Measurements from ENCODE around the gene VSX2. TPM values are rescaled to one million over a fixed set of nuclear protein-coding genes. Genes with fewer than 3 reads are reported as not detected.

Gene VSX2
- polyA plus RNA-seq, 1 donor (not counting 4 experiments of a cell fraction or from before 2014, with no cell fraction given): not detected

DNA sequence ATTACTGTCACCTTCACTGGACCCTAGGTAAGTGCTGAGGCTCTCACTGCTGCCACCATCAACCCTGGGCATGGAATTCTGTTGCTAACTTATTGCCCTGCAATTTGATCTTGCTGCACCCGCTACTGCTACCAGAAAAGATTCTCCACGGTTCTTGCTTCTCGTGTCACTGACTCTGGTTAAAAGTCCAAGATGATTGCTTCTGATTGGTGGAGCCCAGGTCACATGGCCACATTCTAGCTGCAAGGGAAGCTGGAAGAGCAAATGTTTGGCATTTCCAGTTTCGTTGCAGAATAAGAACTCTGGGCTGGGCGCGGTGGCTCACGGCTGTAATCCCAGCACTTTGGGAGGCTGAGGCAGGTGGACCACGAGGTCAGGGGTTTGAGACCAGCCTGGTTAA is 7.5 kb upstream of the VSX2 start:
- Histone ChIP-seq H3K36me3 (ENCODE audit: control insufficient read depth in 2 of 2, extremely low read depth in 1 of 2, insufficient read depth in 2 of 2, low read length in 2 of 2) (no peaks in the 10 kb centered on the region), H4K20me1 (ENCODE audit: control insufficient read depth, extremely low read depth, insufficient read depth, low read length) (no peaks in the 10 kb centered on the region), H3K4me3 (ENCODE audit: control insufficient read depth in 2 of 3, extremely low read depth in 1 of 3, insufficient read depth in 2 of 3, low read depth in 1 of 3, low read length in 3 of 3) (no peak overlapping the region), H3K27me3 (ENCODE audit: control insufficient read depth, extremely low read depth, insufficient read depth, low read length) (peaks cover 13% of the 10 kb centered on the region), H3K4me2 (ENCODE audit: control insufficient read depth, extremely low read depth, insufficient read depth, low read depth, low read length) (no peak overlapping the region), H2AFZ (ENCODE audit: control insufficient read depth, low read length) (no peak overlapping the region), H3K9me3 (ENCODE audit: control insufficient read depth, low read depth, low read length) (peaks cover 2% of the 10 kb centered on the region), H3K79me2 (ENCODE audit: control insufficient read depth, insufficient read depth, low read length) (no peaks in the 10 kb centered on the region), H3K27ac (ENCODE audit: control insufficient read depth, insufficient read depth, low read length) (no peak overlapping the region), H3K9ac (ENCODE audit: control insufficient read depth, extremely low read depth, insufficient read depth, low read length) (no peak overlapping the region), H3K9me1 (ENCODE audit: control insufficient read depth, extremely low read depth, insufficient read depth, low read length) (no peaks in the 10 kb centered on the region), H3K4me1 (ENCODE audit: control insufficient read depth, extremely low read depth, insufficient read depth, low read length) (no peaks in the 10 kb centered on the region)
- no peak for FAIRE-seq
- dilution Hi-C loops (cut with MboI; ENCODE audit: extremely low pct_ligation_motif_present, low sequenced_read_pairs): no loop called here
- TF ChIP-seq, protein P1, sequence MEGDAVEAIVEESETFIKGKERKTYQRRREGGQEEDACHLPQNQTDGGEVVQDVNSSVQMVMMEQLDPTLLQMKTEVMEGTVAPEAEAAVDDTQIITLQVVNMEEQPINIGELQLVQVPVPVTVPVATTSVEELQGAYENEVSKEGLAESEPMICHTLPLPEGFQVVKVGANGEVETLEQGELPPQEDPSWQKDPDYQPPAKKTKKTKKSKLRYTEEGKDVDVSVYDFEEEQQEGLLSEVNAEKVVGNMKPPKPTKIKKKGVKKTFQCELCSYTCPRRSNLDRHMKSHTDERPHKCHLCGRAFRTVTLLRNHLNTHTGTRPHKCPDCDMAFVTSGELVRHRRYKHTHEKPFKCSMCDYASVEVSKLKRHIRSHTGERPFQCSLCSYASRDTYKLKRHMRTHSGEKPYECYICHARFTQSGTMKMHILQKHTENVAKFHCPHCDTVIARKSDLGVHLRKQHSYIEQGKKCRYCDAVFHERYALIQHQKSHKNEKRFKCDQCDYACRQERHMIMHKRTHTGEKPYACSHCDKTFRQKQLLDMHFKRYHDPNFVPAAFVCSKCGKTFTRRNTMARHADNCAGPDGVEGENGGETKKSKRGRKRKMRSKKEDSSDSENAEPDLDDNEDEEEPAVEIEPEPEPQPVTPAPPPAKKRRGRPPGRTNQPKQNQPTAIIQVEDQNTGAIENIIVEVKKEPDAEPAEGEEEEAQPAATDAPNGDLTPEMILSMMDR (optimal IDR thresholded peaks at IDR 0.05 in 1 of 3, IDR thresholded peaks at IDR 0.05 in 1 of 3, conservative IDR thresholded peaks at IDR 0.05 in 1 of 3; ENCODE audit: extremely low read depth in 1 of 3, insufficient read depth in 2 of 3, low read length in 3 of 3): no peak
- no peak for TF ChIP-seq EZH2 (IDR thresholded peaks at IDR 0.05; ENCODE audit: low read length)
- DNase-seq (ENCODE audit: low read depth, low spot score): no peak

DNA sequence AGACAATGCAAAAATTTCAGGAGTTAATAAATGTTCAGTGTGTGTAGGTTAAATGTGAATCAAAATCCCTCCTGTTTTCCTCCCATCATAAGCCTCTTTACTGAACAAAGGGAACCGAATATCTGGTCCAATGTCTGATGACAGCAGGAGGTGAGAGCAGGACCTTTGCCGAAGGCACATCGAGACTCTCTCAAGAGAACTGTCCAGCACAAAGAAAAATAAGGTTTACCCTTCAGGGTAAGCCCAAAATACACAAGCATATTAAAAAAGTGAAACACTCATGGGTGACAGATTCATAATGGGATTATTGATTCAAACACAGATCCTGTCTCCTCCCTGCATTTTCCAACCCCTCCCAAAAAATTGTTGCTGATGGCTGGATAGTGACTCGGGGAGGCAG is 4.2 kb upstream of the VSX2 start:
- Histone ChIP-seq H3K79me2 (ENCODE audit: control insufficient read depth, insufficient read depth, low read length) (no peaks in the 10 kb centered on the region), H3K9me1 (ENCODE audit: control insufficient read depth, extremely low read depth, insufficient read depth, low read length) (no peaks in the 10 kb centered on the region), H3K4me2 (ENCODE audit: control insufficient read depth, extremely low read depth, insufficient read depth, low read depth, low read length) (no peak overlapping the region), H3K36me3 (ENCODE audit: control insufficient read depth in 2 of 2, extremely low read depth in 1 of 2, insufficient read depth in 2 of 2, low read length in 2 of 2) (no peaks in the 10 kb centered on the region), H3K9me3 (ENCODE audit: control insufficient read depth, low read depth, low read length) (peaks cover 2% of the 10 kb centered on the region), H3K27me3 (ENCODE audit: control insufficient read depth, extremely low read depth, insufficient read depth, low read length) (peaks cover 40% of the 10 kb centered on the region), H3K4me3 (ENCODE audit: control insufficient read depth in 2 of 3, extremely low read depth in 1 of 3, insufficient read depth in 2 of 3, low read depth in 1 of 3, low read length in 3 of 3) (no peak overlapping the region), H4K20me1 (ENCODE audit: control insufficient read depth, extremely low read depth, insufficient read depth, low read length) (no peaks in the 10 kb centered on the region), H3K9ac (ENCODE audit: control insufficient read depth, extremely low read depth, insufficient read depth, low read length) (no peak overlapping the region), H2AFZ (ENCODE audit: control insufficient read depth, low read length) (no peak overlapping the region), H3K4me1 (ENCODE audit: control insufficient read depth, extremely low read depth, insufficient read depth, low read length) (no peaks in the 10 kb centered on the region), H3K27ac (ENCODE audit: control insufficient read depth, insufficient read depth, low read length) (no peak overlapping the region)
- DNase-seq (ENCODE audit: low read depth, low spot score) (no peak), FAIRE-seq (no peak)
- dilution Hi-C loops (cut with MboI; ENCODE audit: extremely low pct_ligation_motif_present, low sequenced_read_pairs): no loop called here
- TF ChIP-seq EZH2 (IDR thresholded peaks at IDR 0.05; ENCODE audit: low read length): no peak
- TF ChIP-seq, protein P1 (optimal IDR thresholded peaks at IDR 0.05 in 1 of 3, IDR thresholded peaks at IDR 0.05 in 1 of 3, conservative IDR thresholded peaks at IDR 0.05 in 1 of 3; ENCODE audit: extremely low read depth in 1 of 3, insufficient read depth in 2 of 3, low read length in 3 of 3): no peak

All from keratinocyte (primary cell).